GM12873 (cell line): Measurements from ENCODE around the gene DHRS3.
A peak's percentile ranks its signal among the peaks of the same experiment; 100 is the strongest.

ENCODE experiments used
- CTCF ChIP-seq: IDR thresholded peaks from 2 replicates; pipeline ENCODE4 v1.5.1; 2012; ENCODE audit warnings: low read depth, mild to moderate bottlenecking, moderate library complexity, low read length, control low read depth; ENCODE audit not compliant: insufficient read depth; ENCODE audit errors: missing control alignments

Gene DHRS3, protein sequence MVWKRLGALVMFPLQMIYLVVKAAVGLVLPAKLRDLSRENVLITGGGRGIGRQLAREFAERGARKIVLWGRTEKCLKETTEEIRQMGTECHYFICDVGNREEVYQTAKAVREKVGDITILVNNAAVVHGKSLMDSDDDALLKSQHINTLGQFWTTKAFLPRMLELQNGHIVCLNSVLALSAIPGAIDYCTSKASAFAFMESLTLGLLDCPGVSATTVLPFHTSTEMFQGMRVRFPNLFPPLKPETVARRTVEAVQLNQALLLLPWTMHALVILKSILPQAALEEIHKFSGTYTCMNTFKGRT

DNA sequence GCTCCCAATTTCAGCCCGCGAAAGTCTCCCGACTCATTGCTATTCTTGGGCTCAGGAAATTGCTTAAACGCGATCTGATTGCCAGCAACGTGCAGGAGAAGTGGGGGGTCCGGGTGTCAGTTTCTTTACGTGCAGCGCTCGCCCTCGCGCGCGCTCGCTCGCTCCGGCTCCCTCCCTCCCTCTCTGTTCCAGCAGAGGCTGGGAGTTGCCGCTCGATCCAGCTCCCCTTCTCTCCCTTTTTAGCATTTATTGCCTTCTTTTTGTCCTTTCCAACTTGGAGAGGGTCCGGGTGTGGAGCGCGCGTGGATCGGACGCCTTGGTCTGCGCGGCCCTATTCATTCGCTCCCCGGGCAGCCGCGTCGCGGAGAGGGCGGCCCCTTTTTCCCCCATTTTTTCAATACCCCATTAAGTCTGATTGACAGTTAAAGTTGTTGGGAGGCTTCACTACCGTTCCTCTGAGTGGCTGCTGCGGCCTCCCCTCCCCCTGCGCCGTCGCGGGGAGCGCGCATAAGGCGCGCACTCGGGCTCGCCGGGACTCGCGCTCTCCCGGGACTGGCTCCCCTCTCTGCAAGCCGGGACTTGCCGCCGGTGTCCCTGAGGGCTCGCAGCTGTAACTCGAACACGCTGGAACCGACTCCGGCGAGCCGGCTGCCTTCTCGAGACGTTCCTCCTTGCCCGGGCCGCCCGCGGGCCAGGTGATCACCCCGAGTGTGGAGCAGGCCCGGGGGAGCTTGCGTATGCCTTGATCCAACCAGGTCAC lies at the start of gene DHRS3:
Gene DHRS3 (minus strand): TSS at position 310 of the 760 bp plus-strand sequence. CDS start 862 bp downstream, outside the sequence.
- no peak for TF ChIP-seq CTCF

DNA sequence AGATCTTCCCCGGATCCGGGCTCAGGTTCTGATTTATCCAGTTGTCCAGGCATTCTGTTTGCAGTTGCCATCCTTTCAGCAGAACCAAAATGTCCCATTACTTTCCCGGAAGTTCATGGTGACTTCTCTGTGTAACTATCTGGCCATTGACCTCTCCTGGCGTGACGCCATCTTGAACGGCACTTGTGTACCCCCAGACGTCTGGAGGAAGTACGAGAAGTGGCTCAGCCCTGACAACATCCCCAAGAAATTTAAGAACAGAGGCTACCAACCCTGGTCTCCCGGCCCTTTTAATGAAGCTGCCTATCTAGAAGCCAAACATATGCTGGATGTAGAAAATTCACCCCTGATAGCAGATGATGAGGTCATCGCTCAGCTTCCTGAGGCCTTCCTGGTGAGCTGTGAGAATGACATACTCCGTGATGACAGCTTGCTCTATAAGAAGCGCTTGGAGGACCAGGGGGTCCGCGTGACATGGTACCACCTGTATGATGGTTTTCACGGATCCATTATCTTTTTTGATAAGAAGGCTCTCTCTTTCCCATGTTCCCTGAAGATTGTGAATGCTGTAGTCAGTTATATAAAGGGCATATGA lies 48.2 kb upstream of the DHRS3 start:
- no peak for TF ChIP-seq CTCF

DNA sequence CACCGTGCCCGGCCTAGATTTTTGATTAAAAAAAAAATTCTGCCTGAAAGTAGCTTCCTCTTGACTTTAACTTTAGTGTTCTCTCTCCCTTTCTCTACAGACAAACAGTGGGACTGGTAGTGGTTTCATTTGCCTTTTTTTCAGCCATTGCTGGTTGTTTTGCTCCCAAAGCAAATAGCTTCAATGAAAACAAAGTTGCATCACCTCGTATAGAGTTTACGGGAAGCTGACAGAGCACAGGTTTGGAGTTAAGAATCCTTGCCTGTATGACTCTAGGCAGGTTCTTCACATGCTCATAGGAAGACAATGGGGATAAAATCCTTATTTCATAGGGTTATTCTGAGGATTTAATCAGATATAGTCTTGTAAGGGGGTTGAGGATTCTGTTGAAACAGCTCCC lies 47.5 kb upstream of the DHRS3 start:
- no peak for TF ChIP-seq CTCF

DNA sequence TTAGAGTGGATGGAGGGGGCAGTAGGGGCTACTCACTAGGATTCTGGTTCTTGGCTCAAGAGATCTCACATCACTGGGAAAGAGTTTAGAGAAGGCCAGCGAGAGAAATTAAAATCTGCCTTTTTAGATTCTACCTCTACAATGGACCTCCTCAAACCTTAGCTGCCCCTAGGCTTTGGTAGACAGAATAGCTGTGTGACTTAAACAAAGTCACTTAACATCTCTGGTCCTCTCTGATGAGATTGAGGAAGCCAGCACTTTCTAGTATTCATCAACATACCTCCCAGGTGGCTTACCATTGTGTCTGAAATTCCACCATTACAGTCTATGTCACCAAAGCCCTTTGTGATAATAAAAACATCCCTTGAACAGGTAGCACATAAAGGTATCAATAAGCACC lies 44.5 kb upstream of the DHRS3 start:
- TF ChIP-seq CTCF: no peak

DNA sequence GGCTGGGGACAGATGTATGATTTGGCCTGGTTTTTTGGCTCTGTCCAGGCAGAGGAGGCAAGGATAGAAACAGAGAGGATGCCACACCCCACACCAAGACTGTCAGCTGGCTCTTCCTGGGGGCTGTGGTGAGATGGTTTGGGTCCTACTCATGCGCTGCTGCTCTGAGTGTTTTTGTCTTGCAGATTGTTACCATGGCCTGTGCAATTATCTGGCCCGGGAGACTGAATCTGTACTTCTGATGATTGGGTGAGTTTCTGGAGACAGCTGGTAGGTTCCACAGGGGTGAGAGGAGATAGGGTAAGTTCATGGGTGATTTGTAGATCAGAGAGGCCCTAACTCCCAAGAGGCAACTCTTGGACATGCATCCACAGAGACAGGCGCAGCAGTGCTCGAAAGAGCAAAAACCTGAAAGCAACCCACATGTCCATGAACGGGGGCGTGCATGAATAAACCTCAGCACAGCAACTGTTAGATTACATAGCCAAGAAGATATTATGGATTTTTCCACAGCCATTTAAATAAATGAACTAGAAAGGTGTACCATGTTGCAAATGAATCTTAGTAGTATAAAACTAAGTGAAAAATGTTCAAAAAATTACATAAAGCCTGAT lies 43.7 kb upstream of the DHRS3 start:
- TF ChIP-seq CTCF: no peak

GRCh38 chr1:12658531-12659453 lies 40.8 kb upstream of the DHRS3 start:
- peak; percentile 97 for TF ChIP-seq CTCF
